Prostate gland (tissue), 2 donors: Measurements from ENCODE around the gene TBC1D16. TPM values are rescaled to one million over a fixed set of nuclear protein-coding genes. Genes with fewer than 3 reads are reported as not detected.
A peak's percentile ranks its signal among the peaks of the same experiment; 100 is the strongest.

Experiments used
- DNase-seq: peaks from one replicate; pipeline ENCODE4 v3.0.0-alpha.2; 2019; ENCODE audit warnings: low spot score
- H3K27ac ChIP-seq, 2 donors: fragments of 200-600 bp; sonication (generic); 2 replicates each; pipeline ENCODE4 v1.5.1; 2017 to 2019
- H3K27me3 ChIP-seq: fragments of 200-600 bp; sonication (generic); replicated peaks from 2 replicates; pipeline ENCODE4 v1.5.1; 2019; ENCODE audit not compliant: insufficient read depth
- H3K36me3 ChIP-seq, 2 donors: fragments of 200-600 bp; sonication (generic); 1 replicate in 1 of 2; 2 replicates in 1 of 2; pipeline versions ENCODE4 v1.5.1 to v1.8.1; 2017 to 2019
- H3K4me1 ChIP-seq: fragments of 200-600 bp; sonication (generic); replicated peaks from 2 replicates; pipeline ENCODE4 v1.5.1; 2019
- H3K4me3 ChIP-seq, 2 donors: fragments of 200-600 bp; sonication (generic); 2 replicates each; pipeline ENCODE4 v1.5.1; 2017 to 2019
- H3K9me3 ChIP-seq: fragments of 200-600 bp; sonication (generic); 2 replicates; pipeline ENCODE4 v1.5.1; 2017
- CTCF ChIP-seq, 4 experiments: fragments of 200-600 bp in 2 of 4; fragments of 450-650 bp in 2 of 4; sonication (generic) in 2 of 4; IDR thresholded peaks; 1 replicate in 3 of 4; 2 replicates in 1 of 4; pipeline ENCODE4 v1.5.1; 2016 to 2019; ENCODE audit warnings: antibody characterized with exemption in 4 of 4, mild to moderate bottlenecking in 2 of 4, moderate library complexity in 2 of 4
- POLR2A ChIP-seq: fragments of 450-650 bp; IDR thresholded peaks from one replicate; pipeline ENCODE4 v1.6.1; 2016; ENCODE audit warnings: antibody characterized with exemption, mild to moderate bottlenecking
- POLR2AphosphoS5 ChIP-seq: sonication (generic); formaldehyde crosslinking; IDR thresholded peaks from one replicate; pipeline ENCODE4 v1.6.1; 2017; ENCODE audit warnings: antibody characterized with exemption
- WGBS: methylation state at CpG from one replicate; pipeline ENCODE4 v1.1.5; 2018; 5-methylcytosine and 5-hydroxymethylcytosine counted together
- intact Hi-C: fragments of 100-400 bp; cut with DNase I; formaldehyde crosslinking; loops from one replicate; pipeline ENCODE4 v1.14.2; 2022
- total RNA-seq, 2 donors: library from RNA; depleted of rRNA; stranded (reverse); fragments of >200 nt; gene quantifications; one replicate each; pipeline ENCODE4 v1.1.0, GENCODE V29; 2016

Gene TBC1D16
- total RNA-seq, 2 donors from 2014 or later: 29.1 to 41.9 TPM

GRCh38 chr17:79980246-79981043 is 55.2 kb downstream of the TBC1D16 start:
- no peaks in the 10 kb centered on the region for H3K9me3 ChIP-seq
- no peak overlapping the region for H3K4me3 ChIP-seq
- no peaks in the 10 kb centered on the region for H3K36me3 ChIP-seq
- WGBS: 89% methylated on average over 23 of the region's 23 CpGs
- peak overlapping the region; percentile 66 for H3K27ac ChIP-seq
- no peak for TF ChIP-seq POLR2AphosphoS5
- peaks cover 12% of the 10 kb centered on the region for H3K4me1 ChIP-seq
- intact Hi-C loops: no loop called here
- H3K27me3 ChIP-seq: no peaks in the 10 kb centered on the region
- DNase-seq: no peak

- no peaks in the 10 kb centered on the region for H3K9me3 ChIP-seq
- no peak overlapping the region for H3K4me3 ChIP-seq
- no peak for TF ChIP-seq POLR2A
- TF ChIP-seq CTCF (IDR thresholded peaks at IDR 0.05): no peak
- TF ChIP-seq POLR2AphosphoS5: no peak
- no peaks in the 10 kb centered on the region for H3K36me3 ChIP-seq
- H3K27me3 ChIP-seq: no peaks in the 10 kb centered on the region
- H3K27ac ChIP-seq: peak overlapping the region; percentile 66
- 85% methylated on average over 8 of the region's 12 CpGs for WGBS
- DNase-seq: no peak
- intact Hi-C loops: no loop called here
- peaks cover 12% of the 10 kb centered on the region for H3K4me1 ChIP-seq
Observed at GRCh38 chr17:79979816-79980215, 55.9 kb downstream of the TBC1D16 start.

- H3K27ac ChIP-seq: peak overlapping the region; percentile 66
- H3K4me1 ChIP-seq: peaks cover 12% of the 10 kb centered on the region
- H3K36me3 ChIP-seq: no peaks in the 10 kb centered on the region
- whole genome bisulfite sequencing: 67% methylated on average over 24 of the region's 30 CpGs
- intact Hi-C loops: no loop called here
- H3K9me3 ChIP-seq: no peaks in the 10 kb centered on the region
- no peak overlapping the region for H3K4me3 ChIP-seq
- DNase-seq: peak; percentile 60
- TF ChIP-seq POLR2A: no peak
- TF ChIP-seq CTCF (IDR thresholded peaks at IDR 0.05): no peak
- TF ChIP-seq POLR2AphosphoS5: peak; percentile 69
- H3K27me3 ChIP-seq: no peaks in the 10 kb centered on the region
Observed at GRCh38 chr17:79979221-79979741, 56.4 kb downstream of the TBC1D16 start.

GRCh38 chr17:79978548-79978855 is 57.2 kb downstream of the TBC1D16 start:
- intact Hi-C loops: no loop called here
- Histone ChIP-seq H3K4me1 (peaks cover 12% of the 10 kb centered on the region), H3K36me3 (no peaks in the 10 kb centered on the region), H3K27me3 (no peaks in the 10 kb centered on the region), H3K4me3 (no peak overlapping the region), H3K27ac (peak overlapping the region; percentile 66), H3K9me3 (no peaks in the 10 kb centered on the region)
- TF ChIP-seq POLR2AphosphoS5 (peak; percentile 83), CTCF (IDR thresholded peaks at IDR 0.05) (no peak)
- WGBS: 65% methylated on average over 11 of the region's 11 CpGs
- DNase-seq: no peak

GRCh38 chr17:79977708-79978547 is 57.7 kb downstream of the TBC1D16 start:
- DNase-seq: no peak
- Histone ChIP-seq H3K4me3 (no peak overlapping the region), H3K4me1 (peaks cover 12% of the 10 kb centered on the region), H3K27me3 (no peaks in the 10 kb centered on the region), H3K36me3 (no peaks in the 10 kb centered on the region), H3K9me3 (no peaks in the 10 kb centered on the region), H3K27ac (peak overlapping the region; percentile 66)
- 89% methylated on average over 46 of the region's 47 CpGs for WGBS
- intact Hi-C loops: no loop called here
- TF ChIP-seq CTCF (IDR thresholded peaks at IDR 0.05): no peak
- no peak for TF ChIP-seq POLR2A
- no peak for TF ChIP-seq POLR2AphosphoS5
